ENCODE data around the gene CPNE6.

CPNE6 gene

GRCh38 chr14:24069411-24069735 is 2.0 kb upstream of the CPNE6 start:
- no peak for DNase-seq (ENCODE audit: low read depth)

- DNase-seq (ENCODE audit: low read depth): no peak
These were observed 848 bp upstream of the CPNE6 start for GRCh38 chr14:24070285-24071143.

- no peak for DNase-seq (ENCODE audit: low read depth)
These were observed 571 bp downstream of the CPNE6 start for GRCh38 chr14:24071836-24072430.

- no peak for DNase-seq (ENCODE audit: low read depth)
These were observed 1.1 kb downstream of the CPNE6 start for GRCh38 chr14:24072436-24072835.

- no peak for DNase-seq (ENCODE audit: low read depth)
These were observed 1.8 kb downstream of the CPNE6 start for GRCh38 chr14:24072881-24073877.

GRCh38 chr14:24074625-24075484 is 3.5 kb downstream of the CPNE6 start:
- no peak for DNase-seq (ENCODE audit: low read depth)

- DNase-seq (ENCODE audit: low read depth): no peak
These were observed 4.3 kb downstream of the CPNE6 start for GRCh38 chr14:24075485-24076301.

GRCh38 chr14:24076302-24076601 is 4.9 kb downstream of the CPNE6 start:
- DNase-seq (ENCODE audit: low read depth): no peak

- DNase-seq (ENCODE audit: low read depth): no peak
These were observed 5.7 kb downstream of the CPNE6 start for GRCh38 chr14:24077086-24077485.

GRCh38 chr14:24078146-24078545 is 6.8 kb downstream of the CPNE6 start:
- no peak for DNase-seq (ENCODE audit: low read depth)

- DNase-seq (ENCODE audit: low read depth): no peak
These were observed 8.3 kb downstream of the CPNE6 start for GRCh38 chr14:24079491-24080141.

GRCh38 chr14:24080142-24080530 is 8.8 kb downstream of the CPNE6 start:
- no peak for DNase-seq (ENCODE audit: low read depth)

- DNase-seq (ENCODE audit: low read depth): peak; percentile 49
These were observed 9.8 kb downstream of the CPNE6 start for GRCh38 chr14:24080888-24081738.

- no peak for DNase-seq (ENCODE audit: low read depth)
These were observed 10.4 kb downstream of the CPNE6 start for GRCh38 chr14:24081739-24082211.

- DNase-seq (ENCODE audit: low read depth): no peak
These were observed 11.2 kb downstream of the CPNE6 start for GRCh38 chr14:24082411-24083080.

- no peak for DNase-seq (ENCODE audit: low read depth)
These were observed 12.1 kb downstream of the CPNE6 start for GRCh38 chr14:24083462-24083861.

GRCh38 chr14:24084440-24084839 is 13.1 kb downstream of the CPNE6 start:
- DNase-seq (ENCODE audit: low read depth): no peak

- no peak for DNase-seq (ENCODE audit: low read depth)
These were observed 13.9 kb downstream of the CPNE6 start for GRCh38 chr14:24085215-24085614.

Measured in stimulated activated CD8-positive, alpha-beta memory T cell treated with anti-CD3 and anti-CD28 coated beads, Interleukin-12 subunit alpha, Interleukin-12 subunit beta, amount 100 ng/mL, for 4 hours (primary cell).